GM12878 (cell line): ENCODE measurements around the gene ZG16. TPM values are rescaled to one million over a fixed set of nuclear protein-coding genes. Genes with fewer than 3 reads are reported as not detected.

Experiments used
- ATAC-seq: fragments of 200-7000 bp; cut with Tn5 transposase; 3 replicates; pipeline ENCODE4 v1.9.1; 2020; ENCODE audit warnings: mild to moderate bottlenecking, moderate library complexity
- BruUV-seq: library from RNA; stranded (reverse); fragments of 400-500 nt; replicated peaks from 2 replicates; lab custom pipeline; 2021; lab: Mats Ljungman, UMichigan
- CTCF ChIA-PET: fragments of 300-600 bp; sonication (Branson Sonifier 250); formaldehyde crosslinking; extraction: SDS; loops from one replicate; lab custom pipeline; 2021; ENCODE audit warnings: inconsistent platforms; lab: Yijun Ruan, JAX
- POLR2A ChIA-PET: fragments of 350-600 bp; formaldehyde crosslinking; extraction: SDS; loops from one replicate; lab custom pipeline; 2021; ENCODE audit warnings: inconsistent platforms; lab: Charles Lee
- RAD21 ChIA-PET: fragments of 300-600 bp; sonication (Branson Sonifier 250); formaldehyde crosslinking; loops from one replicate; lab custom pipeline; 2023; ENCODE audit warnings: antibody characterized with exemption; ENCODE audit not compliant: unreplicated experiment; lab: Charles Lee
- SMC1A ChIA-PET: fragments of 300-600 bp; sonication (Branson Sonifier 250); formaldehyde crosslinking; loops from one replicate; lab custom pipeline; 2023; ENCODE audit not compliant: unreplicated experiment, uncharacterized antibody; lab: Charles Lee
- DNase-seq: peaks from one replicate; pipeline ENCODE4 v3.0.0-alpha.2; 2011; ENCODE audit warnings: low read depth, low spot score
- FAIRE-seq: peaks from 3 replicates; lab custom pipeline; 2011; peaks lifted over from hg19 to GRCh38; lab: Jason Lieb, UNC
- H2AFZ ChIP-seq: 2 replicates; pipeline ENCODE4 v1.6.0; 2011; ENCODE audit warnings: low read depth, low read length, control low read depth; ENCODE audit not compliant: control insufficient read depth
- H3K27ac ChIP-seq: 2 replicates; pipeline ENCODE4 v1.5.1; 2011; ENCODE audit warnings: control low read depth; ENCODE audit not compliant: control insufficient read depth, insufficient read depth
- H3K27me3 ChIP-seq, 2 experiments: replicated peaks in 1 of 2; 2 replicates each; pipeline versions ENCODE4 v1.6.0 to v1.6.1; 2011; ENCODE audit warnings: low read length in 1 of 2; ENCODE audit not compliant: control insufficient read depth in 2 of 2, insufficient read depth in 2 of 2
- H3K36me3 ChIP-seq, 2 experiments: 2 replicates each; pipeline ENCODE4 v1.5.1; 2011; ENCODE audit warnings: low read length in 1 of 2; ENCODE audit not compliant: control insufficient read depth in 2 of 2, insufficient read depth in 2 of 2
- H3K4me1 ChIP-seq: 2 replicates; pipeline ENCODE4 v1.6.1; 2011; ENCODE audit warnings: mild to moderate bottlenecking, low read length, moderate library complexity, mixed read lengths; ENCODE audit not compliant: control insufficient read depth, insufficient read depth
- H3K4me2 ChIP-seq: 2 replicates; pipeline ENCODE4 v1.6.0; 2011; ENCODE audit warnings: control low read depth; ENCODE audit not compliant: control insufficient read depth, insufficient read depth
- H3K4me3 ChIP-seq: fragments of 200-600 bp; sonication (generic); 2 replicates; pipeline ENCODE4 v1.5.1; 2016
- H3K79me2 ChIP-seq: 2 replicates; pipeline ENCODE4 v1.6.0; 2011; ENCODE audit warnings: low read length; ENCODE audit not compliant: control insufficient read depth, insufficient read depth
- H3K9ac ChIP-seq: 2 replicates; pipeline ENCODE4 v1.8.0; 2011; ENCODE audit warnings: low read length, control low read depth, mixed read lengths; ENCODE audit not compliant: control insufficient read depth, insufficient read depth
- H3K9me3 ChIP-seq: replicated peaks from 3 replicates; pipeline ENCODE4 v1.5.1; 2011; ENCODE audit warnings: mild to moderate bottlenecking, low read length; ENCODE audit not compliant: control insufficient read depth, insufficient read depth
- H4K20me1 ChIP-seq: 2 replicates; pipeline ENCODE4 v1.6.0; 2011; ENCODE audit not compliant: control insufficient read depth, insufficient read depth
- ATF2 ChIP-seq: IDR thresholded peaks from 2 replicates; pipeline ENCODE4 v1.6.1; 2012; ENCODE audit warnings: low read length, inconsistent platforms
- BMI1 ChIP-seq: fragments of 450-650 bp; IDR thresholded peaks from 2 replicates; pipeline ENCODE4 v1.6.1; 2016; ENCODE audit warnings: mild to moderate bottlenecking, moderate library complexity, borderline replicate concordance
- E2F4 ChIP-seq: IDR thresholded peaks from 2 replicates; pipeline ENCODE4 v1.6.1; 2012; ENCODE audit warnings: low read depth, low read length, improper control_type of control experiment
- FOS ChIP-seq: IDR thresholded peaks from 3 replicates; pipeline ENCODE4 v1.6.1; 2011; ENCODE audit warnings: borderline replicate concordance; ENCODE audit not compliant: insufficient read length; ENCODE audit errors: extremely low read depth
- HDAC6 ChIP-seq: fragments of 200-600 bp; sonication (generic); IDR thresholded peaks from one replicate; pipeline ENCODE4 v1.8.0; 2017; ENCODE audit warnings: antibody characterized with exemption; ENCODE audit not compliant: unreplicated experiment
- NFYA ChIP-seq: IDR thresholded peaks from 2 replicates; pipeline ENCODE4 v1.6.1; 2011; ENCODE audit warnings: low read depth, mild to moderate bottlenecking, low read length, improper control_type of control experiment, borderline replicate concordance
- NR2C1 ChIP-seq: fragments of 450-650 bp; IDR thresholded peaks from 2 replicates; pipeline ENCODE4 v1.6.1; 2017; ENCODE audit warnings: antibody characterized with exemption, mild to moderate bottlenecking, moderate library complexity
- POU2F2 ChIP-seq: IDR thresholded peaks from 3 replicates; pipeline ENCODE4 v1.6.1; 2011; ENCODE audit warnings: low read depth, mild to moderate bottlenecking, low read length, borderline replicate concordance
- SMAD1 ChIP-seq: fragments of 450-650 bp; IDR thresholded peaks from 2 replicates; pipeline ENCODE4 v1.6.1; 2018; ENCODE audit warnings: mild to moderate bottlenecking, low read depth; ENCODE audit not compliant: partially characterized antibody
- SPI1 ChIP-seq: IDR thresholded peaks from 2 replicates; pipeline ENCODE4 v1.6.1; 2011; ENCODE audit warnings: low read depth, mild to moderate bottlenecking, low read length, moderate library complexity, borderline replicate concordance; ENCODE audit not compliant: insufficient read depth
- SRF ChIP-seq, 2 experiments: IDR thresholded peaks; 2 replicates each; pipeline ENCODE4 v1.6.1; 2011; ENCODE audit warnings: low read depth in 2 of 2, low read length in 2 of 2, mild to moderate bottlenecking in 1 of 2, moderate library complexity in 1 of 2
- TARDBP ChIP-seq: IDR thresholded peaks from 2 replicates; pipeline ENCODE4 v1.6.1; 2016; ENCODE audit warnings: borderline replicate concordance
- YY1 ChIP-seq: IDR thresholded peaks from 2 replicates; pipeline ENCODE4 v1.6.1; 2011; ENCODE audit warnings: low read depth, mild to moderate bottlenecking, low read length
- WGBS: methylation state at CpG from one replicate; pipeline ENCODE4 v1.1.6; 2016; ENCODE audit warnings: low lambda C conversion rate; ENCODE audit not compliant: insufficient replicate concordance, insufficient coverage; ENCODE audit errors: missing lambda C conversion rate; 5-methylcytosine and 5-hydroxymethylcytosine counted together
- in situ Hi-C: fragments of 300-500 bp; cut with MboI; formaldehyde crosslinking; loops from 9 replicates; pipeline ENCODE4 v1.14.3; 2018; ENCODE audit warnings: mixed read lengths
- intact Hi-C: fragments of 100-400 bp; cut with micrococcal nuclease; formaldehyde crosslinking; loops from one replicate; pipeline ENCODE4 v1.14.2; 2022; ENCODE audit not compliant: unreplicated experiment
- polyA plus RNA-seq, 11 experiments: library from polyadenylated mRNA; depleted of rRNA in 4 of 11; unstranded in 6 of 11; stranded (reverse) in 5 of 11; fragments of >200 nt; fragmentation: Nextera tagmentation in 4 of 11; fragmentation: Illumina TruSeq in 1 of 11; extraction: Ambion mirVana in 4 of 11; extraction: Trizol in 1 of 11; gene quantifications; 1 replicate in 1 of 11; 2 replicates in 10 of 11; pipeline versions ENCODE4 v1.2.1 to v1.2.3, GENCODE V29; 2011 to 2016; ENCODE audit warnings: inconsistent platforms in 2 of 11, missing spikeins in 2 of 11, low read depth in 1 of 11
- total RNA-seq, 4 experiments: library from RNA; depleted of rRNA in 3 of 4; stranded (reverse); fragments of >200 nt in 3 of 4; fragmentation: Illumina TruSeq in 1 of 4; extraction: Trizol in 1 of 4; gene quantifications; 2 replicates each; pipeline versions ENCODE4 v1.2.1 to v1.2.3, GENCODE V29; 2013 to 2021
- TF ChIP-seq, protein P1 (sequence below): IDR thresholded peaks from 2 replicates; pipeline ENCODE4 v1.6.1; 2011; ENCODE audit warnings: mild to moderate bottlenecking, low read depth, low read length, moderate library complexity; ENCODE audit not compliant: insufficient replicate concordance
- TF ChIP-seq, protein P2 (sequence below): fragments of 450-650 bp; formaldehyde crosslinking; IDR thresholded peaks from 2 replicates; pipeline ENCODE4 v1.4.0; 2022; ENCODE audit warnings: mild to moderate bottlenecking, moderate library complexity

ZG16 gene
- total and polyA plus RNA-seq, 10 of the 15 experiments (the other 5 are each of a cell fraction or from before 2014, with no cell fraction given) = not detected

GRCh38 chr16:29816694-29817441, 38.8 kb downstream of the ZG16 start:
- peaks cover 35% of the 10 kb centered on the region for H3K79me2 ChIP-seq
- DNase-seq (no peak), FAIRE-seq (peak; percentile 56), ATAC-seq (peak; percentile 35)
- H3K36me3 ChIP-seq = peaks cover 0 to 2% of the 10 kb centered on the region in 2 experiments; a peak in 1 of 4 replicates
- H3K9me3 ChIP-seq = no peaks in the 10 kb centered on the region
- intact Hi-C loops = loop anchor here (1.0 to 5.0 kb wide), 3 partner anchors 9 to 205 kb away; partner anchors contain the start of genes C16orf92 and INO80E
- in situ Hi-C loops = loop anchor here (5.0 kb wide), 1 partner anchor 215 kb away; no protein-coding TSS in a partner anchor
- no peaks in the 10 kb centered on the region for H3K27me3 ChIP-seq
- H3K27ac ChIP-seq = peak overlapping the region; percentile 90
- H4K20me1 ChIP-seq = no peaks in the 10 kb centered on the region
- SMC1A ChIA-PET = interaction anchor here (0.6 to 7.8 kb wide), 9 partner anchors 9 to 155 kb away, joined by 3 to 48 read pairs (median 3); partner anchors contain the start of gene KIF22
- under 1% methylated on average over 35 of the region's 37 CpGs for WGBS
- RAD21 ChIA-PET = interaction anchor here (0.6 to 7.9 kb wide), 10 partner anchors 10 to 613 kb away, joined by 3 to 51 read pairs (median 4); partner anchors contain the start of genes ASPHD1, DCTPP1 and MAZ
- H3K4me2 ChIP-seq = peak overlapping the region; percentile 89
- BruUV-seq = no TSS peak
- peaks cover 17% of the 10 kb centered on the region for H3K4me1 ChIP-seq
- peak overlapping the region; percentile 90 for H3K9ac ChIP-seq
- peak overlapping the region; percentile 97 for H2AFZ ChIP-seq
- POLR2A ChIA-PET = interaction anchor here (0.6 to 5.5 kb wide), 9 partner anchors 9 to 236 kb away, joined by 3 to 40 read pairs (median 5); partner anchors contain the start of genes MAZ and TAOK2
- CTCF ChIA-PET = interaction anchor here (0.7 to 8.3 kb wide), 11 partner anchors 9 to 180 kb away, joined by 3 to 99 read pairs (median 5); partner anchors contain the start of genes KIF22 and TAOK2
- H3K4me3 ChIP-seq = peak overlapping the region; percentile 99
- TF ChIP-seq SPI1 (no peak), ATF2 (no peak), YY1 (no peak), TARDBP (0 out of 2 replicates have a peak, but pooled peaks have one; percentile 30), HDAC6 (no peak), SMAD1 (peak; percentile 10), POU2F2 (no peak), SRF (IDR thresholded peaks at IDR 0.05; ENCODE audit: low read depth in 2 of 2, low read length in 2 of 2) (no peak), FOS (no peak), NR2C1 (no peak), E2F4 (no peak), NFYA (no peak), BMI1 (no peak)
- TF ChIP-seq, protein P1, sequence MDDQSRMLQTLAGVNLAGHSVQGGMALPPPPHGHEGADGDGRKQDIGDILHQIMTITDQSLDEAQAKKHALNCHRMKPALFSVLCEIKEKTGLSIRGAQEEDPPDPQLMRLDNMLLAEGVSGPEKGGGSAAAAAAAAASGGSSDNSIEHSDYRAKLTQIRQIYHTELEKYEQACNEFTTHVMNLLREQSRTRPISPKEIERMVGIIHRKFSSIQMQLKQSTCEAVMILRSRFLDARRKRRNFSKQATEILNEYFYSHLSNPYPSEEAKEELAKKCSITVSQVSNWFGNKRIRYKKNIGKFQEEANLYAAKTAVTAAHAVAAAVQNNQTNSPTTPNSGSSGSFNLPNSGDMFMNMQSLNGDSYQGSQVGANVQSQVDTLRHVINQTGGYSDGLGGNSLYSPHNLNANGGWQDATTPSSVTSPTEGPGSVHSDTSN = no peak
- TF ChIP-seq, protein P2, sequence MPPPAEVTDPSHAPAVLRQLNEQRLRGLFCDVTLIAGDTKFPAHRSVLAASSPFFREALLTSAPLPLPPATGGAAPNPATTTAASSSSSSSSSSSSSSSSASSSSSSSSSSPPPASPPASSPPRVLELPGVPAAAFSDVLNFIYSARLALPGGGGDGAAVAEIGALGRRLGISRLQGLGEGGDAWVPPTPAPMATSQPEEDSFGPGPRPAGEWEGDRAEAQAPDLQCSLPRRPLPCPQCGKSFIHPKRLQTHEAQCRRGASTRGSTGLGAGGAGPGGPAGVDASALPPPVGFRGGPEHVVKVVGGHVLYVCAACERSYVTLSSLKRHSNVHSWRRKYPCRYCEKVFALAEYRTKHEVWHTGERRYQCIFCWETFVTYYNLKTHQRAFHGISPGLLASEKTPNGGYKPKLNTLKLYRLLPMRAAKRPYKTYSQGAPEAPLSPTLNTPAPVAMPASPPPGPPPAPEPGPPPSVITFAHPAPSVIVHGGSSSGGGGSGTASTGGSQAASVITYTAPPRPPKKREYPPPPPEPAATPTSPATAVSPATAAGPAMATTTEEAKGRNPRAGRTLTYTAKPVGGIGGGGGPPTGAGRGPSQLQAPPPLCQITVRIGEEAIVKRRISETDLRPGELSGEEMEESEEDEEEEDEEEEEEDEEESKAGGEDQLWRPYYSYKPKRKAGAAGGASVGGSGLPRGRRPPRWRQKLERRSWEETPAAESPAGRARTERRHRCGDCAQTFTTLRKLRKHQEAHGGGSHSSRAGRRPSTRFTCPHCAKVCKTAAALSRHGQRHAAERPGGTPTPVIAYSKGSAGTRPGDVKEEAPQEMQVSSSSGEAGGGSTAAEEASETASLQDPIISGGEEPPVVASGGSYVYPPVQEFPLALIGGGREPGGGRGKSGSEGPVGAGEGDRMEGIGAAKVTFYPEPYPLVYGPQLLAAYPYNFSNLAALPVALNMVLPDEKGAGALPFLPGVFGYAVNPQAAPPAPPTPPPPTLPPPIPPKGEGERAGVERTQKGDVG (CRISPR knock-in tag) = no peak
